Mucosa of descending colon (tissue), 3 donors: Measurements from ENCODE around the gene GDAP1L1. TPM values are rescaled to one million over a fixed set of nuclear protein-coding genes. Genes with fewer than 3 reads are reported as not detected.
"Not testable (repeated sequence)": the region's sequence is repeated elsewhere in the genome, so short reads cannot be mapped to it uniquely, and the experiment has no call there.

Source experiments
- ATAC-seq: fragments of 200-7000 bp; cut with Tn5 transposase; one replicate; pipeline ENCODE4 v1.9.1; 2020; ENCODE audit warnings: mild to moderate bottlenecking, moderate library complexity
- DNase-seq, 3 donors: peaks; one replicate each; pipeline ENCODE4 v3.0.0-alpha.2; 2020
- H3K36me3 ChIP-seq: fragments of 200-600 bp; one replicate; pipeline ENCODE4 v1.8.0; 2021; ENCODE audit warnings: low read depth, mild to moderate bottlenecking
- H3K4me1 ChIP-seq: fragments of 200-600 bp; one replicate; pipeline ENCODE4 v1.8.0; 2021; ENCODE audit warnings: low read depth, mild to moderate bottlenecking
- H3K4me3 ChIP-seq: fragments of 200-600 bp; one replicate; pipeline ENCODE4 v1.8.0; 2021; ENCODE audit warnings: mild to moderate bottlenecking
- H3K9me3 ChIP-seq: fragments of 200-600 bp; one replicate; pipeline ENCODE4 v1.8.0; 2021; ENCODE audit warnings: mild to moderate bottlenecking
- intact Hi-C, 2 donors: fragments of 100-400 bp; cut with DNase I in 1 of 2; cut with micrococcal nuclease in 1 of 2; formaldehyde crosslinking; loops; one replicate each; pipeline versions ENCODE4 v1.11.0 to v1.11.1; 2022; cut with DNase I, micrococcal nuclease
- total RNA-seq, 3 donors: library from RNA; stranded (reverse); fragmentation: NEBNext Ultra II Directional in 2 of 3; extraction: Animal tissue kit (Norgen Biotek cat#: 25700) in 2 of 3; gene quantifications; one replicate each; pipeline versions ENCODE4 v1.2.1 to v1.2.4, GENCODE V29; 2021 to 2023
- TF ChIP-seq, protein P1 (sequence below): fragments of 200-600 bp; IDR thresholded peaks from one replicate; pipeline ENCODE4 v1.8.0; 2022; ENCODE audit warnings: antibody characterized with exemption, mild to moderate bottlenecking
- donor health status: DM: no; HTN: no; CAD: no; lungs with moderate emphysema.
- donor health status: DM: no; HTN: no; CAD: no.
- donor health status: DM: no; HTN: yes; CAD: no.

GDAP1L1 gene
- total RNA-seq, 3 donors from 2014 or later, result 0.25 TPM; not detected in 2

DNA sequence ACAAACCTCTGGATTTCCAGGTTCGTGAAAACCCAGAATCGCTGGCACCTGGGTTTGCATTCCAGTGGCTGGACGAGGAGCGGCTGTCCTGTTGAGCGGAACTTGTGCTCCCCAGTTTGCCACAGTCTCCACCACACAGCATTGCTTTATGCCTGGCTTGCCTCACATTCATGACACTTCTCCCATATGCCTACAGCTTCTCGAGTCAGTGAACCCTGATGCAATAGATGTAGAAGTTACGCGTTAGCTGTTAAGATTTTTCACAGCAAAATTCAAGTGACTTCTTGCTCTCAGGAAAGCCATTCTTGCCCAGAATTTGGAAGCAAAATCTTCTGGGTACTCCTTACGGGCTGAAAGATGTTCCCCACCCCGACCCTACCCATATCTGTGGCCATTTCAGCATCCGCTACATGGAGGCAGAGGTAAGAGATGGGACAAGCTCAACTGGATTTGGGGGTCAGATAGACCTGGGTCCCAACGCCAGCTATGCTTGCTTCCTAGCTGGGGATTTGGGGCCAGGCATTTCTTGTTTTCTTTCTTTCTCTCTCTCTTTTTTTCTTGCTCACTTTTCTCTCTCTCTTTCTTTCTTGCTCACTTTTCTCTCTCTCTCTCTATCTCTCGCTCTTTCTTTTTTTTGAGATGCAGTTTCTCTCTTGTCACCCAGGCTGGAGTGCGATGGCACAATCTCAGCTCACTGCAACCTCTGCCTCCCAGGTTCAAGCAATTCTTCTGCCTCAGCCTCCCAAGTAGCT, 12.4 kb upstream of the GDAP1L1 start:
- ATAC-seq, result no peak
- H3K4me1 ChIP-seq, result no peaks in the 10 kb centered on the region
- TF ChIP-seq, protein P1, sequence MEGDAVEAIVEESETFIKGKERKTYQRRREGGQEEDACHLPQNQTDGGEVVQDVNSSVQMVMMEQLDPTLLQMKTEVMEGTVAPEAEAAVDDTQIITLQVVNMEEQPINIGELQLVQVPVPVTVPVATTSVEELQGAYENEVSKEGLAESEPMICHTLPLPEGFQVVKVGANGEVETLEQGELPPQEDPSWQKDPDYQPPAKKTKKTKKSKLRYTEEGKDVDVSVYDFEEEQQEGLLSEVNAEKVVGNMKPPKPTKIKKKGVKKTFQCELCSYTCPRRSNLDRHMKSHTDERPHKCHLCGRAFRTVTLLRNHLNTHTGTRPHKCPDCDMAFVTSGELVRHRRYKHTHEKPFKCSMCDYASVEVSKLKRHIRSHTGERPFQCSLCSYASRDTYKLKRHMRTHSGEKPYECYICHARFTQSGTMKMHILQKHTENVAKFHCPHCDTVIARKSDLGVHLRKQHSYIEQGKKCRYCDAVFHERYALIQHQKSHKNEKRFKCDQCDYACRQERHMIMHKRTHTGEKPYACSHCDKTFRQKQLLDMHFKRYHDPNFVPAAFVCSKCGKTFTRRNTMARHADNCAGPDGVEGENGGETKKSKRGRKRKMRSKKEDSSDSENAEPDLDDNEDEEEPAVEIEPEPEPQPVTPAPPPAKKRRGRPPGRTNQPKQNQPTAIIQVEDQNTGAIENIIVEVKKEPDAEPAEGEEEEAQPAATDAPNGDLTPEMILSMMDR, result no peak
- H3K36me3 ChIP-seq, result no peaks in the 10 kb centered on the region
- DNase-seq, result no peak
- H3K4me3 ChIP-seq, result no peak overlapping the region
- H3K9me3 ChIP-seq, result no peaks in the 10 kb centered on the region
- intact Hi-C loops, result no loop called here

DNA sequence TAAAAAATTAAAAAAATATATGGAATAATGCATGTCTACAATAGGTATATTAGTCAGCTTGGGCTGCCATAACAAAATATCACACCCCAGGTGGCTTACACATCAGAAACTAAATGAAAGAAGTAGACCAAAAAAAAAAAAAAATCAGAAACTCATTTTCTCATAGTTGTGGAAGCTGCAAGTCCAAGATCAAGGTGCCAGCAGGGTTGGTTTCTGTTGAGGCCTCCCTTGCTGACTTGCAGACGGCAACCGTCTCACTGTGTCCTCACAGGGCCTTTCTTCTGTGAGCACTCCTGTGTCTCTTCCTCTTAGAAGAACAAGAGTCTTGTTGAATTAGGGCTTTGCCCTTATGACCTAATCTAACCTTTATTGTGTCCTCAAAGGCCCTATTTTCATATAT, 11.4 kb upstream of the GDAP1L1 start:
- Histone ChIP-seq H3K36me3 (no peaks in the 10 kb centered on the region), H3K4me3 (no peak overlapping the region), H3K9me3 (no peaks in the 10 kb centered on the region), H3K4me1 (no peaks in the 10 kb centered on the region)
- intact Hi-C loops, result no loop called here
- DNase-seq (no peak), ATAC-seq (no peak)
- TF ChIP-seq, protein P1, result no peak

DNA sequence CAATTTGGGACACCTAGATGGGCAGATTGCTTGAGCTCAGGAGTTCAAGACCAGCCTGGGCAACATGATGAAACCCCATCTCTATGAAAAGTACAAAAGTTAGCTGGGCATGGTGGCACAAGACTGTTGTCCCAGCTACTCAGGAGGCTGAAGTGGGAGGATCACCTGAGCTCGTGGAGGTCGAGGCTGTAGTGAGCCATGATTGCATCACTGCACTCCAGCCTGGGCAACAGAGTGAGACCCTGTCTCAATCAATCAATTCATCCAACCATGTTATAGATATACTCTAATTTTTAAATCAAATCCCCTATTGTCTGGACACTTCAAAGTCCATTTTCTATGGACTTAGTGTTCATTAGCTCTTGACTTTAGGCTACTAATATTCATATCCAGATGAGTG, 10.3 kb upstream of the GDAP1L1 start:
- H3K9me3 ChIP-seq, intact Hi-C loops, ATAC-seq, DNase-seq, H3K36me3 ChIP-seq, H3K4me3 ChIP-seq, H3K4me1 ChIP-seq: not testable (repeated sequence)

DNA sequence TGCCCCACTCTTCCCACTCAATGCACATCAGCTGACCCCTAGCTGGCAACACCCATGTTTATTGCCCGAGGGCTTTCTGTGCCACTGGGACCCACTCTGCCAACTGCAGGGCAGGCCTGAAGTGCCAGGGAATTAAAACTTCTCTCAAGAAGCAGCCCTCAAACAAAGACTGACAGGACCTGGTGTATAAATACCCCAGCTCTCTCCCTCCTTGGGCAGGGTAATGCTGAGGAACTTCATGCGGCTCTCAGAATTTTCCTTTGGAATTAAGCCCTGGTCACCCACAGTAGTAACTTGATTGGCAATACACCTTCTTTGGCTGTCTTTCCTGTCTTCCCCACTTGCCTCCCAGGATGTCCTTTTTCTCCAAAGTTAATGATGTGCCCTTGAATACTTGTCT, 5.3 kb upstream of the GDAP1L1 start:
- ATAC-seq, result no peak
- Histone ChIP-seq H3K4me3 (no peak overlapping the region), H3K36me3 (no peaks in the 10 kb centered on the region), H3K9me3 (no peaks in the 10 kb centered on the region), H3K4me1 (no peaks in the 10 kb centered on the region)
- intact Hi-C loops, result no loop called here
- TF ChIP-seq, protein P1, result no peak
- DNase-seq, result no peak

DNA sequence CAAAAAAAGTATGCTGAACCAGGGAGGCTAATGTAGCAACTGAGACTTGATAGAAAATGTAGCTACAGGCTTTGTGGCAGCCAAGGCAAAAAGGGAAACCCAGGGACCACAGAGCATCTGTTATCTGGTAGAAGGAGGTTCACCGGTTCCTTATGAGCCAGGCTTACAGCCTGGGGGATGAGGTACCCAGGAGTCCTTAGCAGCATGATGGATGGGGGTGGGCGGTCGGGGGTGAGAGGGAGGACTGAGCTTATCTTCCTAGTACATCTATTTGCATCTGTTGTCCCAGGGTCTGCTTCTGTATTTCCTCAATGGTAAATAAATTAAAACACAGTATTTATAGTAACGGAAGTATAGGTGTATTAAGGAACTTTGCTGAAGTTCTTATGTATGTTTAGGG, 1.1 kb upstream of the GDAP1L1 start:
- H3K9me3 ChIP-seq, result no peaks in the 10 kb centered on the region
- intact Hi-C loops, result no loop called here
- TF ChIP-seq, protein P1, result no peak
- no peak overlapping the region for H3K4me3 ChIP-seq
- H3K36me3 ChIP-seq, result no peaks in the 10 kb centered on the region
- ATAC-seq (no peak), DNase-seq (no peak)
- H3K4me1 ChIP-seq, result no peaks in the 10 kb centered on the region

DNA sequence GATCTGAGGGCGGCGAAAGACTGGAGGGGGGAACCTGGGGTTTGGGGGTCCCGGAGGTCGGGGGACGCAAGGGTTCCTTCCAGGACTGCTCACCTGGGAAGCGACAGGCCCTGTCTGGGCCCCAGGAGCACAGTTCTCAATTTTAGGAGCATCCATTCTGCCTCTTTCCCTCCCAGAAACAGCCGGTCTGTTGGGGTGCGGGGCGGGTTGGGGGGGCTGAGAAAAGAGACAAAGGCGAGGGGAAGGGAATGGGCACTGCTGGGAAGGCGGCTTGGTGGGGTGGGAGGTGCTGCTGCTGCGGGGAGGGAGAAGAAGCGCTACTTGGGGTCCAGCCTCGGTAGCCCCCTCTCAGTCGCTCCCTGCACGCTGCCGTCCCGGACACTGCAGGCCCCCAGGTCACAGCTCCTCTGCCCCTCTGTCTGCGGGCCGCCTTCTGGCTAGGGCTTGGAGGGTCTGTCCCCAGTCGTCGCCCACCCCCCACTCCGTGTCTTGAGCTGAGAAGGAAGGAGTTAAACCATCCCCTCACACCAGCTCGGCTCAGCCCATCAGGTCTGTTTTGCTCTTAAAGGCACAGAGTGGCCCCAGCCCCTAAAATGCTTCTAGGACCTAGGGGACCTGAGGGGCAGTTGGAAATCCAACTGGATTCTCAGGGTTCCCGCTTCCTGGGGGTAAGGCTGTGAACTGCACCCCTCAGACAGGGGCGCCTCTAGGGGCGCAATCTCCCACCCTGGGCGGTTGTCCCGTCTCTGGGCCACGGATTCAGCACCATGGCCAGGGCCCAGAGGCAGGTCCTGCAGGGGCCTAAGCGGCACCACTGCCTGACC, 690 bp downstream of the GDAP1L1 start:
- H3K4me1 ChIP-seq, result no peaks in the 10 kb centered on the region
- TF ChIP-seq, protein P1, result no peak
- intact Hi-C loops, result no loop called here
- no peak overlapping the region for H3K4me3 ChIP-seq
- no peaks in the 10 kb centered on the region for H3K9me3 ChIP-seq
- ATAC-seq (peak; percentile 22), DNase-seq (no peak)
- no peaks in the 10 kb centered on the region for H3K36me3 ChIP-seq
